Natural killer cell (primary cell): ENCODE measurements around the gene RAD9A. TPM values are rescaled to one million over a fixed set of nuclear protein-coding genes. Genes with fewer than 3 reads are reported as not detected.
A peak's percentile ranks its signal among the peaks of the same experiment; 100 is the strongest.

Experiments
- ATAC-seq, 3 donors: fragments of 150-1000 bp in 2 of 3; fragments of 200-7000 bp in 1 of 3; cut with Tn5 transposase; 1 replicate in 1 of 3; 2 replicates in 2 of 3; pipeline ENCODE4 v1.10.0; 2021; ENCODE audit warnings: mild to moderate bottlenecking in 2 of 3, moderate library complexity in 2 of 3
- DNase-seq, 2 donors: peaks; one replicate each; pipeline versions ENCODE4 v3.0.0 to v3.0.0-alpha.2; 2013 to 2021; ENCODE audit warnings: mixed read lengths in 1 of 2
- H3K27ac ChIP-seq: one replicate; pipeline ENCODE4 v1.5.1; 2013; ENCODE audit warnings: mild to moderate bottlenecking, low read length
- H3K27me3 ChIP-seq: one replicate; pipeline ENCODE4 v1.6.1; 2013; ENCODE audit warnings: low read length; ENCODE audit not compliant: control insufficient read depth, insufficient read depth
- H3K36me3 ChIP-seq: one replicate; pipeline ENCODE4 v1.6.1; 2013; ENCODE audit warnings: low read length; ENCODE audit not compliant: control insufficient read depth, insufficient read depth
- H3K4me1 ChIP-seq: one replicate; pipeline ENCODE4 v1.6.1; 2013; ENCODE audit warnings: low read length; ENCODE audit not compliant: control insufficient read depth, insufficient read depth
- H3K4me3 ChIP-seq: one replicate; pipeline ENCODE4 v1.5.1; 2013; ENCODE audit warnings: low read length
- H3K9me3 ChIP-seq: one replicate; pipeline ENCODE4 v1.6.1; 2013; ENCODE audit warnings: low read length; ENCODE audit not compliant: control insufficient read depth, insufficient read depth
- H3K27ac Mint-ChIP-seq, 2 donors: one replicate each; pipeline ENCODE4 v1.8.0; 2022; ENCODE audit warnings: mild to moderate bottlenecking in 2 of 2, mixed read lengths in 2 of 2, moderate library complexity in 1 of 2
- H3K27me3 Mint-ChIP-seq, 2 donors: one replicate each; pipeline ENCODE4 v1.8.0; 2022; ENCODE audit warnings: low read depth in 2 of 2, mixed read lengths in 2 of 2
- H3K36me3 Mint-ChIP-seq: one replicate; pipeline ENCODE4 v1.8.0; 2022; ENCODE audit warnings: mixed read lengths
- H3K4me1 Mint-ChIP-seq, 2 donors: one replicate each; pipeline ENCODE4 v1.8.0; 2022; ENCODE audit warnings: mixed read lengths in 2 of 2
- H3K4me3 Mint-ChIP-seq: one replicate; pipeline ENCODE4 v1.8.0; 2022; ENCODE audit warnings: mild to moderate bottlenecking, moderate library complexity, mixed read lengths
- H3K9me3 Mint-ChIP-seq, 2 donors: one replicate each; pipeline ENCODE4 v1.8.0; 2022; ENCODE audit warnings: mixed read lengths in 2 of 2
- WGBS: methylation state at CpG from one replicate; pipeline ENCODE4 v1.1.7; 2013; ENCODE audit warnings: missing lambda C conversion rate; ENCODE audit not compliant: insufficient coverage; 5-methylcytosine and 5-hydroxymethylcytosine counted together
- intact Hi-C: fragments of 100-400 bp; cut with micrococcal nuclease; formaldehyde crosslinking; loops from one replicate; pipeline ENCODE4 v1.14.2; 2022
- total RNA-seq, 4 donors: library from RNA; stranded (reverse); fragments of 120-200 nt in 1 of 4; gene quantifications; one replicate each; pipeline versions ENCODE4 v1.2.3 to v1.2.4, GENCODE V29; 2013 to 2022
- TF ChIP-seq, protein P1 (sequence below): fragments of 200-600 bp; IDR thresholded peaks from one replicate; pipeline ENCODE4 v1.8.0; 2022; ENCODE audit warnings: antibody characterized with exemption

Gene RAD9A
- total RNA-seq, 3 donors from 2014 or later (not counting 1 experiment from before 2014, with no cell fraction given): 30.2 to 47.1 (median 37.3) TPM

DNA sequence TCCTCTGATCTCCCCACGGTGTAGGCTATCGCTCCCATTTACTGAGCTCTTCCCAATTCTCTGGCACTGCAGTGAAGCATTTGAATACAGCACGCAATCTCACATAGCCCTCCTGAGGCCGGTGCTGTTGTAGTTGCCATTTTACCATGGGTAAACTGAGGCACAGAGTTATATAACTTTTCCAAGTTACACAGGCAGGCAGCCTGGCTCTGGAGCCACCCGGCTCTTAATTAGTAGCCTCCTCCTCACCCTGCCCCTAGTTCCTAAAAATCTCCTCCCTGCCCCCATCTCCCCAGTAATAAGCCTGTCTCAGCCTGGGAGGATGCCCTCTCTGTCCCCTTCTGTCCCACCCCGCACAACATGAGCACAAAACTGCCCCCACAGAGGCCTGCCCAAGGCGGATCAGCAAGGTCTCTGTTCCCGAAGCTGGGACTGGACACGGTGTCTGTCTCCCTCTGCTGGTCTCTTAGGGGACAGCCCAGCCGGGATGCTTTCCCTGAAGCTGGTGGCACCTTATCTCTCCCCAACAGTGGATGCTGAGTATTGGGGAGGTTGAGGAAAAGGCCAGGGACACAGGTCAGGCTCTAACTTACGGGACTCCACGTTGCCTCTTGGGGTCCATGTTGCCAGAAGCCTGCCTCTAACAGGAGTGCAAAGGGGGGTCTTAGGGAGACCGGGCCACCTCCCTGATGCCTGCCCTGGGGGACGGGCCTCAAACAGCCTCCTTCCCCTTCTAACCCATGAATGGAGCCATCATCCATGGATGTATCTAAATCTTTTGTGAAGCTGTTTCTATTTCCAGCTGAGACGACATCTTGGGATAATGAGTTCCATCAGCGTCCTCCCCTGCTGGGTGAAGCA is 9.3 kb upstream of the RAD9A start:
- Histone ChIP-seq H3K4me1 (peaks cover 24% of the 10 kb centered on the region), H3K36me3 (no peaks in the 10 kb centered on the region), H3K27ac (no peak overlapping the region), H3K27me3 (no peaks in the 10 kb centered on the region), H3K4me3 (no peak overlapping the region), H3K9me3 (no peaks in the 10 kb centered on the region)
- intact Hi-C loops: loop anchor here (1.0 kb wide), 3 partner anchors 25 to 120 kb away; no protein-coding TSS in a partner anchor
- H3K4me1 Mint-ChIP-seq: peaks cover 17 to 24% of the 10 kb centered on the region in 2 donors
- H3K27ac Mint-ChIP-seq: peak overlapping the region; percentile 25 to 36
- no peaks in the 10 kb centered on the region for H3K9me3 Mint-ChIP-seq
- ATAC-seq (peak; percentile 92 to 99 (median 97)), DNase-seq (peak; percentile 81 to 92)
- 52% methylated on average over 16 of the region's 16 CpGs for WGBS
- H3K36me3 Mint-ChIP-seq: no peaks in the 10 kb centered on the region
- no peak overlapping the region for H3K4me3 Mint-ChIP-seq
- TF ChIP-seq, protein P1, sequence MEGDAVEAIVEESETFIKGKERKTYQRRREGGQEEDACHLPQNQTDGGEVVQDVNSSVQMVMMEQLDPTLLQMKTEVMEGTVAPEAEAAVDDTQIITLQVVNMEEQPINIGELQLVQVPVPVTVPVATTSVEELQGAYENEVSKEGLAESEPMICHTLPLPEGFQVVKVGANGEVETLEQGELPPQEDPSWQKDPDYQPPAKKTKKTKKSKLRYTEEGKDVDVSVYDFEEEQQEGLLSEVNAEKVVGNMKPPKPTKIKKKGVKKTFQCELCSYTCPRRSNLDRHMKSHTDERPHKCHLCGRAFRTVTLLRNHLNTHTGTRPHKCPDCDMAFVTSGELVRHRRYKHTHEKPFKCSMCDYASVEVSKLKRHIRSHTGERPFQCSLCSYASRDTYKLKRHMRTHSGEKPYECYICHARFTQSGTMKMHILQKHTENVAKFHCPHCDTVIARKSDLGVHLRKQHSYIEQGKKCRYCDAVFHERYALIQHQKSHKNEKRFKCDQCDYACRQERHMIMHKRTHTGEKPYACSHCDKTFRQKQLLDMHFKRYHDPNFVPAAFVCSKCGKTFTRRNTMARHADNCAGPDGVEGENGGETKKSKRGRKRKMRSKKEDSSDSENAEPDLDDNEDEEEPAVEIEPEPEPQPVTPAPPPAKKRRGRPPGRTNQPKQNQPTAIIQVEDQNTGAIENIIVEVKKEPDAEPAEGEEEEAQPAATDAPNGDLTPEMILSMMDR: peak; percentile 93
- peaks cover 7 to 8% of the 10 kb centered on the region in 2 donors for H3K27me3 Mint-ChIP-seq

DNA sequence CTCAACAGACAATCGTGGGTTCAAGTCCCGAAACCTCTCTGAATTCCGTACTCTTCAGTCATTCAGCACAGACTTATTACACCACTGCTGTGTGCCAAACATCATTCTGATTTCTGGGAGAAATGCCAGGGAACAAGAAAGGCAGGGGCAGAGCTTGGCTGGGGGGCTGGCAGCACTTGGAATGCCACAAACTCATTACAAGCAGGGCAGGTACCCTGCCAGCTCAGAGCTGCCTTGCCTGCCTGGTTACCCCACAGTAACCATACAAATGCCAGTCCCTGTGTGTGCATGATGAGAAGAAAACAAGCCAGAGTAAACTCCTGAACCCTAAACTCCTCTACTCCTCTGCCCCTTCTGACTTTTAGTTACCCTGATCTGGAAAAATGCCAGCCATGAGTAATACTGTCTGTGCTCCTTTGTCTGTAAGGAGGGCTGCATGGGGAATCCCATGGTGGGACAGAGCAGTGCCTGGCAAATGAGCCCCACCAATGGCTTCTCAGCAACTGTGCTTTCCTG is 6.9 kb upstream of the RAD9A start:
- no peak overlapping the region for H3K27ac ChIP-seq
- Mint-ChIP-seq H3K4me1 (peaks cover 25 to 32% of the 10 kb centered on the region in 2 donors), H3K4me3 (no peak overlapping the region), H3K9me3 (no peaks in the 10 kb centered on the region), H3K27ac (no peak overlapping the region), H3K27me3 (peaks cover 7 to 8% of the 10 kb centered on the region in 2 donors), H3K36me3 (no peaks in the 10 kb centered on the region)
- TF ChIP-seq, protein P1: no peak
- ATAC-seq: no peak
- no peak overlapping the region for H3K4me3 ChIP-seq
- 97% methylated on average over 3 of the region's 3 CpGs for WGBS
- intact Hi-C loops: no loop called here
- H3K27me3 ChIP-seq: no peaks in the 10 kb centered on the region
- H3K9me3 ChIP-seq: no peaks in the 10 kb centered on the region
- no peak for DNase-seq
- peaks cover 24% of the 10 kb centered on the region for H3K4me1 ChIP-seq
- H3K36me3 ChIP-seq: no peaks in the 10 kb centered on the region

GRCh38 chr11:67387069-67387468 is 4.7 kb upstream of the RAD9A start:
- Mint-ChIP-seq H3K4me3 (no peak overlapping the region), H3K27ac (no peak overlapping the region), H3K9me3 (no peaks in the 10 kb centered on the region), H3K36me3 (no peaks in the 10 kb centered on the region), H3K27me3 (peaks cover 7 to 8% of the 10 kb centered on the region in 2 donors), H3K4me1 (peaks cover 14 to 28% of the 10 kb centered on the region in 2 donors)
- no peak overlapping the region for H3K4me3 ChIP-seq
- intact Hi-C loops: no loop called here
- H3K4me1 ChIP-seq: peaks cover 19% of the 10 kb centered on the region
- ATAC-seq: no peak
- 51% methylated on average over 5 of the region's 9 CpGs for WGBS
- TF ChIP-seq, protein P1: no peak
- no peaks in the 10 kb centered on the region for H3K27me3 ChIP-seq
- no peaks in the 10 kb centered on the region for H3K9me3 ChIP-seq
- no peak for DNase-seq
- no peaks in the 10 kb centered on the region for H3K36me3 ChIP-seq
- no peak overlapping the region for H3K27ac ChIP-seq
